ENCODE data around the gene L1CAM.

Gene L1CAM

DNA sequence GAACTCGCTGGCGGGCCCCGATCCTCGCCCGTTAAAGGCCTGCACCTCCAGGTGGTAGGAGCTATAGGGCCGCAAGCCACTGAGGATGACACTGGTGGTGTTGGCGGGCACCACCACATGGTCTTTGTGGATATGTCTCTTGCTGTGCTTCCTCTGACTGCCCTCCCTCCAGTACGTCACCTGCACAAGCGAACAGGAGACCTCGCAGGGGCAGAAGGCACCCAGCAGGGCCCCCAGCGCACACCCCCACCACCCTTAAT lies 20.7 kb downstream of the L1CAM start:
- no peak for DNase-seq (ENCODE audit: low read depth in 2 of 2)

DNA sequence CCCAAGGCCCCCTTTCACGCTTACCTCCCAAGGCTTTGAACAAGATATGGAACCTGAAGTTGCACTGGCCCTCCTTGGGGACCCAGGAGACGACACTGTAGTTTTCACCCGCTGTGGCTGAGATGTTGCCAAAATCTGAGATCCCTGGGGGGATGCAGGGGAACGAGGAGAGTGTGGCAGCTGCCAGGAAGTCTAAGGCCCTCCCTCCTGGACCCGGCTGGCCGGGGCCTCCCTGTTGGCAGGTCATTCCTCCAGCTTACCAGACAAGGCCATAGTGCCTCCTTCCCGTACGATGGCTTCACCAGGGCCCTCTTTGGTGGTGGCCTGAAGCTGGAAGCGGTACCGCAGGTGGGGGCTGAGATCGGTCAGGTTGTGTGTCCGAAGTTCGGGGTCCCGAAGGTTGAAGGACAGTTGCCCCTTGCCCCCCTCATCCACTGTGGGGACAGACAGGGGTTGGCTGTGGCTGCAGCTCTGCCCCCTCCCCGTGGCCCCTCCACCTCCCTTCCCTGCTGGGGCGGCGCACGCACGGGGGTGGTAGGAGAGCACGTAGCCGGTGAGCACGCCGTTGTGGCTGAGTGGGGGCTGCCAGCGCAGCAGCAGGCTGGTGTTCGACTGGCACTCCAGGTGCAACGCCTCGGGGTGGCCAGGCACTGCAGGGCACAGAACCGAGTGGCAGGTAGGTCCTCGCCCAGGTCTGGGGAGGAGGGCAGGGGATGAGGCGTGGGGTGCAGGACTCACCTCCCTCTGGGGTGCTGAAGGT lies 21.2 kb downstream of the L1CAM start:
- no peak for DNase-seq (ENCODE audit: low read depth in 2 of 2)

DNA sequence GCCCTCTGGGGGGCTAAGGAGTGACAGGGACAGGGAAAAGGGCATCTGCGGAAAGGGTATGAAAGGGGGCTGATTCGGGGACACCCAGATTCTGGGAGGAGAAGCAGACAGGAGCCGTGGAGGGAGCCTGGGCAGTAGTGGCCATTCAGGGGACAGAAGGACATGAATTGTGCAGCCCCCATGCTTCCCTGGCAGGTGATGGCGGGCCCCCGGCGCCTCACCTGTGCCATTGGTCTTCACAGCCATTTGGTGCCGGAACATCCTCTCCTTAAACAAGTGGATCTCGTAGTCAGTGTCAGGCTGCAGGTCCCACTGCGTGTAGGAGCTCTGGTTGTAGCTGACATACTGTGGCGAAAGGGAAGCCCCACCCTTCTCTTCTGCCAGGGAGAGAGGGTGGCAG lies 21.9 kb downstream of the L1CAM start:
- DNase-seq (ENCODE audit: low read depth in 2 of 2), result no peak

DNA sequence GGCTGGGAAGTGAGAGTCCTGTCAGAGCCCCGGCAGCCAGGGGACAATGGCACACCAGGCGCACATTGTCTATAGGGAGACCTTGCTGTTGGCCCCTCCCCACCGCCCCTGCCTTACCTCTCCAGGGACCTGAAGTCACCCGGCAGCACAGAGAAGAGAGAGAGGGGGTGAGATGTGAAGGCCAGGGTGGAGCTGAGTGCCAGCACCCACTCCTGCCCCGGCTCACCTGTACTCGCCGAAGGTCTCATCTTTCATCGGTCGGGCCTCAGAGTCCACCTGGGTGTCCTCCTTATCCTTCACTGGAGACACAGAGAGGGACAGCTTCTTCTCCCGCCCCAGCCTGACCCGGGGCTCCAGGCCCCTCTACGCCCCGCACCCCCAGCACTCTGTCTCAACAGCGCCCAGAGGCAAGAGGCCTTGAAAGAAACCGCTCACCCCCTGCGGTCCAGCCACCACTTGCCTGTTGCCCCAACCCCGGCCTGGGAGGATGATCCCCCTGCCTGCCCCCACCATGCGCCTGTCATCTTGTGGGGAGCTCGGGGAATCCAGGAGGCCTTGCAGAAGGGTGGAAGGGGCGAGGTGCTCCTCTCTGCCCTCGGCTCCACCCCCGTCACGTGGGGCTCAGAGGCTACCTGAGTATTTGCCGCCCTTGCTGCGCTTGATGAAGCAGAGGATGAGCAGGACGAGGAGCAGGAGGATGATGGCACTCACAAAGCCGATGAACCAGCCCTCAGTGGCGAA lies 22.6 kb downstream of the L1CAM start:
- no peak for DNase-seq (ENCODE audit: low read depth in 2 of 2)

DNA sequence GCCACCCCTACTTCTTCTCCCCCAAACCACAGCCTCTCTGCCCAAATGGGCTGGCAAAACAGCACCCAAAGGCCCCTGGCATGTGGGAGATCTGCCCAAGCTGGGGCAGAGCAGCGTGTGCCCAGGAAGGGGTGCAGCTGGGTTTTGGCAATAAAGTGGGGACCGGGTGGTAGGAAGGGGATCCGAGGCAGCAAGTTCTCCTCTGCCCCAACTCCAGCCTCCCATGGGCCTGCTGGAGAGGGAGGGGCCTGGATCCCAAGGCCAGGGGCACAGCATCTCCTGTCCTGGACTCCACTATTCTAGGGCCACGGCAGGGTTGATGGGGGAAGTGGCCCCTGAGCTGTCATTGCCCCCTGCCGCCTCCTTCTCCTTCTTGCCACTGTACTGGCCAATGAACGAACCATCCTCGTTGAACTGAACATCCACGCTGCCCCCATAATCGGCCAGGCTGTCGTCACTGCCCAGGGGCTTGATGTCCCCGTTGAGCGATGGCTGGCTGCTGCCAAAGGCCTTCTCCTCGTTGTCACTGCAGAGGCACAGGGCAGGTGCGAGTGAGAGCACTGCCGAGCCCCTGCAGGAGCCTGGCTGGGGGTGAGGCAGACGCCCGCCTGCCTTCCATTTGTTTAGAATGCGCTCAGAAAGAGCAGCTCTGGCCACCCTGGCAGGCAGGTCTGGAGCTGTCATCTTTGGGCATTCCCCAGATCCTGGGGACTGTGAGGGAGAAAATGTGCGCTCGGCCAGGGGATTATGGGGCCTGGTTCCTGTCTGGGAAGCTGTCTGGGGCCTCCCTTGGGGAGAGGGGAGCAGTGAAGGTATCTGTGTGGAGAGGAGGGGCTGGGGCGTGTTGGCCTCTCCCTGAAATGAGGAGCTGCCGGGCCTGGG lies 23.4 kb downstream of the L1CAM start:
- DNase-seq (ENCODE audit: low read depth in 2 of 2), result no peak

DNA sequence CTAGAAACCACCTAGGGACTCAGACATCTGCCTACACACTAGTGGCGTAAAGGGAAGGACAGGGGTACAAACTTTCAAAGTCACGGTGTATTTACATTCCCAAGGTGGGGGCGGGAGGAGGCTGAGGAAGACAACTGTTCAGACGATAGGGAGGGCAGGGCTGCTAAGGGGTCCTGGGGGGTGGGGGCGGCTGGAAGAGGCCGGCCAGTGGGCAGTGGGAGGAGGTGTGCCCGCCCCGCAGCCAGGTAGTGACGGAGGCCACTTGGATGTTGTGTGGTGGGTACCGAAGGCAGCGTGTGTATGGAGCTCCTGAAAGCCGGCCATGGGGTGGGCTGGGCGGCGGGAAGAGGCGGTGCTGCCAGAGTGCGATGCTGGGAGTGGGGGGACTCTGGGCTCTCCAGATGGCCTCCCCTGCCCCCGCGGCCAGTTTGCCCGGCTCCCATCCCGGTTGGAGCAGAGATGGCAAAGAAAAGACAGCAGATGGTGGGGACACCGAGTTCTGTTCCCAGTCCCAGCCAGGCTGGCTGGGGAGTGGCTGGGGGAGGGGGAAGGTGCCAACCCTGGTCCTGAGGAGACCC lies 24.2 kb downstream of the L1CAM start:
- no peak for DNase-seq (ENCODE audit: low read depth in 2 of 2)

DNA sequence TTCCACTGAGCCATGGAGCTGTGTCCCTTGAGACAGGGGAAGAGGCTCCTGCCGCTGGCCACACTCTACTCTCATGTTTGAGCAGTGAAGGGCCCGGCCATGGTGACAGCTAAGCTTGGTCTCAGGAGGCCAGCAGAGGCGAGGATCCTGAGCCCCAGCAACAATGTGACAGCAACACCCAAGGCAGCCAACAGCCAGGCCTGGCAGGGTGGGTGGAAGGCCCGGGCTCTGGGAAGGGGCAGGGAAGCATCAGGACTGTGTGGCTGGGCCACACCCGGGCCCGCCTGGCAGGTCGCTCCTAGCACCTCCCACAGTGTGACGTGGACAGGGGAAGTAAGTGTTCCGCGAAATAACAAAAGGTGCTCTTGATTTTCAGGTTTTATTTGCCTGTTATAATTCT lies 24.8 kb downstream of the L1CAM start:
- no peak for DNase-seq (ENCODE audit: low read depth in 2 of 2)

DNA sequence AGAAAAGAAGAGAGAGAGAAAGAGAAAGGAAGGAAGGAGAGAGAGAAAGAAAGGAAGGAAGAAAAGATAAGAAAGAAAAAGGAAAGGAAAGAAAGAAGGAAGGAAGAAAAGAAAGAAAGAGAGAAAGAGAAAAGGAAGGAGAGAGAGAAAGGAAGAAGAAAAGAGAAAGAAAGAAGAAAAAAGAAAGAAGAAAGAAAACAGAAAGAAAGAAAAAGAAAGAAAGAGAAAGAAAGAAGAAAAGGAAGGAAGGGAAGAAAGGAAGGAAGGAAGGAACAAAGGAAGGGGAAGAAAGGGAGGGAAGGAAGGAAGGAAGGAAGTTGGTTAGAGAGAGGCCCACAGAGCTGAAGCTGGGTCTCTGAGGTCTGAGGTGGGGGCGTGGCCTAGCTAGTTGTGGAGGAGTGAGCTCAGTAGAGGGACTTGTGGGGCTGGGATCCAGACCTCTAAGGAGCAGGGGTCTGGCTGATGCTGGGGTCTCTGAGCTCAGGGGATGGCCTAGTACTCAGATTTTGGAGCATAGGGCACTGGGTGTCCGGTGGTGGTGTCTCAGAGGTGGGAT lies 28.5 kb downstream of the L1CAM start:
- no peak for DNase-seq (ENCODE audit: low read depth in 2 of 2)

DNA sequence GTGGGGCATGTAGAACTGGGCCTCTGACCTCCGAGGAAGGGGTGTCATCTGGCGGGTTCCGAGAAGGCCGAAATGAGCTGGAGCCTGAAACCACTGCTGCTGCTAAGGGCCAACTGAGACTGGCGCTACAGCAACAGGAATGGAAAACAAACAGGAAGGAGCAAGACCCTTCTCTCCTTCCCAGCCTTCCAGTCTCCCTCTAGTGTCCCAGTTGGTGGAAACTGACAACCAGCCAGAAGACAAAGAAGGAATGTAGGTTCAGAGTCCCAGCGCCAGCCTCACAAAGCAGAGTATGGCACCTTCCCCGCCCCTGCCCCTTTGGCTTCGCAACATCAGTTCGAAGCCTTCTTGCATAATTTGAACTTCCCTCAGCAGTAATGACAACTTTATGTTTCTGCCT lies 31.3 kb downstream of the L1CAM start:
- no peak for DNase-seq (ENCODE audit: low read depth in 2 of 2)

DNA sequence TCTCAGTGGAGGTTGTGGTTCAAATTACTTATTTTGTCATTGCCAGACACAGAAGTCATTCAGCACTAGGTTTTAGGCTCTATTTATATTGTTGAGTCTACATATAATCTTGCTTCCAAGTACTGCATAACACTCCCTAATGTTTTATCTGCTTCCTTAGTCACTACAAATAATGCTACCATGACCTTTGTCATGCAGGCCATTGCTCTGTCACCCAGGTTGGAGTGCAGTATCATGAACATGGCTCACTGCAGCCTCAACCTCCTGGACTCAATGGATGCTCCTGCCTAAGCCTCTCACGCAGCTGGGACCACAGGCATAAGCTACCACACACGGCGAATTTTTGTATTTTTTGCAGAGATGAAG lies 32.1 kb downstream of the L1CAM start:
- DNase-seq (ENCODE audit: low read depth in 2 of 2), result no peak

DNA sequence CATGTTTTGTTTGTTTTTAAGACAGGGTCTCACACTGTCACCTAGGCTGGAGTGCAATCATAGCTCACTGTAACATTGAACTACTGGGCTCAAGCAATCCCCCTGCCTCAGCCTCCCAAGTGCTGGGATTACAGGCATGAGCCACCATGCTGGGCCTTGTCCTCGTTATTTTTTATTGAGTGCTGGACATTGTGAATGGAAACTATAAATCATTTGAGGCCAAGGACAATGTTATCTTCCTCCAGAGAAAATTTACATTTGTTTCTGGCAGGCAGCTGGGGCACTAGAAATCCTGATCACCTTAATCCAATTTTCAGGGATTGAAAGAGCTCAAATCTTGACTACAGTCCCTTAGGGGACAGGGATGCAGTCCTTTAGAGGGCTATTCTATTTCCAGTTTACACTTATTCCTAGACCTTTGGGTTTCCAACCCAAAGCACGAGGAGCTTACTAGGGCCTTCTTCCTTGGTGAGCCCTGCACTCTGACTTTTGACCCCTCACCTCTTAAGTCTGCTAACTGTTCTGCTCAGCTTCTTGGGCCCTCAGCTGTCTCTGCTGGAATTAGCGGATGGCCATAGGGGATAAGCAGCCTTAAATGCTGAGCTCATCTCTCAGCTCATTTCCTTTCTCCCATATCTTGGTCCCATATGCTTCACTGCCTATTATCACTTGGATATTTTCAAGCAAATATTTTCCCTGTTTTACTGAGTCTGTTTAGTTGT lies 32.6 kb downstream of the L1CAM start:
- no peak for DNase-seq (ENCODE audit: low read depth in 2 of 2)

DNA sequence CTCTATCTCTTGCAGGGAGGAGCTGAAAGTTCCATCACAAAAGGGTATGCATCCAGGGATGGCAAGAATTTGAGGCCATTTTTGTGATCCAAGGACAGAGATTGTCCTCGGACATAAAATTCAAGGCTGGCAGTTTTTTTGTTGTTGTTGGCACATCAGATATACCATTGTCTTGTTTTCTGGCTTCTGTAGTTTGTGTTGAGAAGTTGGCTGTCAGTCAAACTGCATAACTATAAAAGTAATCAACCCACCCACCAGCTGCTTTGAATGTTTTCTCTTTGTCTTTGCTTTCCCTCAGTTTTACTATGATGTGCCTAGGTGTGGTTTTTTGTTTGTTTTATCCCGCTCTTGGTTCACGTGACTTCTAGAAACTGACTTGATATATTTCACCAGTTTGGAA lies 34.0 kb downstream of the L1CAM start:
- DNase-seq (ENCODE audit: low read depth in 2 of 2), result no peak

DNA sequence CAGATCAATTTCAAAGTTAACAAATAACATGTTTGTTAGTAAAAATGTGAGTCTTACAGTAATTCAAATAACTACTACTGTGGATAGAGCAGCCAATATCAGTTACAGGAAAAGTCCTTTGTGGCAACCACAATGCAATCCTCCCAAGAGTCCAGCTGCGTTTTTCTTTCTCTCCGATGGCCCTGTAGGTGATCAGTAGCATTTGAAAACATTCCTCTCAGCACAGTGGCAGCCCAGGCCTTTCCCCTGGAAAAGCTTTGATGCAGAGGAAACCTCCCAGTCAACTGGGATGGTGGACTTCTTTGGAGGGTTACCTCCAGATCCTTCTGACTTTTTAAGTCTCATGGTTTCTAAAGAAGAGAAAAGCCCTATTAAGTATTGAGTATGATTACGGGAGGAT lies 37.6 kb downstream of the L1CAM start:
- no peak for DNase-seq (ENCODE audit: low read depth in 2 of 2)

DNA sequence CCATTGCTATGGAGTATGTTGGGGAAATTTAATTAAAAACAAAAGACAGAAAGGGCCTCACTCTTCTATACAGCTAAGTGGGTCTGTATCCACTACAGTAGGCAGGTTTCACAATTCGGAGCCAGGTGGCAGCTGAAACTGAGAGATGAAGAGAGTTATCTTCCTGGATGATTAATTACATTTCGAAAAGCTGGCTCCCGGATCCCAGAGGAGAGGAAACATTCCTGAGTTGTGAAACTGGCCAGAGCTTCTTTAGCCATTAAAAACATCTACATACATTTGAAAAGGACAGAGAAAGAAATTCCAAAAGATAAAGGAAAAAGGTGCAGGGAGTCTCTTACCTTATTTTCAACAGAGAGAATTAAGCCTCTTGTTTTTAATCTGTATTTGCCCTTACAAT lies 40.1 kb downstream of the L1CAM start:
- DNase-seq (ENCODE audit: low read depth in 2 of 2), result no peak

DNA sequence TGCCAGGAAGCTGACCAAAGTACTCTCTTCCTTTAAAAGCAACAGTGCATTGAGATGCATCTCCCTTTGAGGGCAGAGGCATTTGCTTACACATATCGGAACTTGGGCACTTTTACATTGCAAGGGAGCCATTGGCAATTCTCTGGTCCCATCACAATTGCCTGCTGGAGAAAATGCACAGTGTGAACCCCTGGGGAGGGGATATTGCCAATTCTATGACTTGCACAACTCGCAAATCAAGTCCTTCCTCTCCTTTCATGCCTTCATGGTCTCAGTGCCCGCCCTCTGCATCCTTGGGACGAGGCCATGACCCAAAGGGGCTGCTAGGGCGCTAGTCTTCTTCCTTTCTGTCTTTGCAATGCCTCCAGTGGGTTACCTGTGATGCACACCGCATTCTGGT lies 40.8 kb downstream of the L1CAM start:
- no peak for DNase-seq (ENCODE audit: low read depth in 2 of 2)

DNA sequence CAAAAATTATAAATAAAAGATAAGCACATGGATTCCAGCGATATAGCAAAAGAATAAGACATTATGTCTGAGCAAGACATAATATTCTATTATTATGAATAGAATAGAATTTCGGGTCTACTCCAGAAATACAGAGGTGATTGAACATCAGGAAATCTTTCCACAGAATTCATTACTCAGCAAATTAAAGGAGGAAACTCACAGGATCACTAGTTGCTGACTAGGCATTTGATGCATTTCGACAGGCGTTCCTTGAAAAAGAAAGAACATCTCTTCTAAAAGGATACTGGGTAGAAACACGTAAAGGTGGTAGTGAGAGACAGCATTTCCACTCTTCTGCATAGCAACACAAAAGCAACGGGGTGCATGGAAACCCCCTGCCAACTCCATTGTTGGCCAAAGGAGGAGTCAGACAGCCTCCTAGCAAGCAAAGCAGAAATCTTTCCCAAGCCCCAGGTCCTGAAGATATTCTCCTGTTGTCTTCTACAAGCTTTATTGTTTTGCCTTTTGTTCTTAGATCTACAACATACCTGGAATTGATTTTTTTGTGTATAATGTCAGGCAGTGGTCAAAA lies 41.4 kb downstream of the L1CAM start:
- no peak for DNase-seq (ENCODE audit: low read depth in 2 of 2)

DNA sequence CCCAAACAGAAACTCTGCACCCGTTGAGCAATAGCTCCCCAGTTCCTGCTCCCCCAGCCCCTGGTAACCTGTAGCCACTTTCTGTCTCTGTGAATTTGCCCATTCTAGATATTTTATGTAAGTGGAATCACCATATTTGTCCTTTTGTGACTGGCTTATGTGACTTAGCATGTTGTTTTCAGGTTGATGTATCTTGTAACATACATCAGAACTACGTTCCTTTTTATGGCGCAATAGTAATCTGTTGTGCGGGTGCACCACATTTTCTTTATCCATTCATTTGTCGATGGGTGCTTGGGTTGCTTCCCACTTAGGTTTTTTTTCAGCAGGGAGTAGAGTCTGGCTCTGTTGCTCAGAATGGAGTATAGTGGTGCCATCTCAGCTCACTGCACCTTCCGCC lies 49.1 kb downstream of the L1CAM start:
- DNase-seq (ENCODE audit: low read depth in 2 of 2), result no peak

DNA sequence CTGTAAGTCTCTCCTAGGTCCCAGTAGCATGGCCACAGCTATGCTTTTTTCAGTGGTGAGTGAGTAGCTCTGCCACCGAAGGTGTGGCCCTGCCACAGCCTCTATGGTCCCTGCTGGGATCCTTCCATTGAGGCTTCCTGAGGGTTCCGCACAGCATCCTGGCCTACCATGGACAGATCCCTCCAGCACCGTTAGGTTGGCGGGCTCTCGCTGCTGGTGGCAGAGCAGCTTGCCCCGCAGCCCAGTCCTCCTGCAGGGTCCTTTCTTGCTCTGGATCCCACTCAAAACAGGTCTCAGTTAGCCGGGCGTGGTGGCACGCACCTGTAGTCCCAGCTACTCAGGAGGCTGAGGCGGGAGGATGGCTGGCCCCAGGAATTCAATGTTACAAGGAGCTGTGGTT lies 53.2 kb downstream of the L1CAM start:
- DNase-seq (ENCODE audit: low read depth in 2 of 2), result no peak

DNA sequence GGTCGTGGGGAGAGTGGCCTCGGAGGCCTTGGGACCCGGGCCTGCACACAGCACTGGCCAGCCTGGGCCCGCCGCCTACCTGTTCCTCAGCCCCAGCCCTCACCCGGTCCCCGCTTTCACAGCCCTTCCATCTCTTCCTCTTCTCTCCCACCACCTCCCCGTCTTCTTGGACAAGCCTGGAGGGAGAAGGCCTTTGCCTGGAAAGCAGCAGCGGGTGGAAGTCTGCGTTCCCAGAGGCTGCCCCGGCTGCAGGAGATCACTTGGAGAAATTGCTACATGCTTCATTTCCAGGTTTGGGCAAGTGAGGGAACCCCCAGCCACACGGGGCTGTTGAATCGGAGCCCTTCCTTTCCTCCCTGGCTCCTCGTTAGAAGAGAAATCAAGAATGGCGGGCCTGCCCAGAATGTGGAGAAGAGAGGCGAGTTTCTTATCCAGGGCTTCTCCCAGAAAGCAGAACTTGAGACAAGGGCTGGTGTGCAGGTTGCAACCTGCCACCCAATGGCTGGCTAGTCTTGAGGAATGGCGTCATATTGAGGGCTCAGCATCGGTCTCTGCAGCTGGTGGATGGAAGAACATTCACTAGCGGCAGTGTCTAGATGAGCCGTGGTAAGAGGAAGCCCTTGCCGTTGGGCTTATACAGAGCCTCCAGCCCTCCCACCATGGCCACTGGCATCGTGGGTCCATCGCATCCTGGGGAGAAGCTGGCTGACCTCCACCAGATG lies 54.4 kb downstream of the L1CAM start:
- DNase-seq (ENCODE audit: low read depth in 2 of 2), result no peak

DNA sequence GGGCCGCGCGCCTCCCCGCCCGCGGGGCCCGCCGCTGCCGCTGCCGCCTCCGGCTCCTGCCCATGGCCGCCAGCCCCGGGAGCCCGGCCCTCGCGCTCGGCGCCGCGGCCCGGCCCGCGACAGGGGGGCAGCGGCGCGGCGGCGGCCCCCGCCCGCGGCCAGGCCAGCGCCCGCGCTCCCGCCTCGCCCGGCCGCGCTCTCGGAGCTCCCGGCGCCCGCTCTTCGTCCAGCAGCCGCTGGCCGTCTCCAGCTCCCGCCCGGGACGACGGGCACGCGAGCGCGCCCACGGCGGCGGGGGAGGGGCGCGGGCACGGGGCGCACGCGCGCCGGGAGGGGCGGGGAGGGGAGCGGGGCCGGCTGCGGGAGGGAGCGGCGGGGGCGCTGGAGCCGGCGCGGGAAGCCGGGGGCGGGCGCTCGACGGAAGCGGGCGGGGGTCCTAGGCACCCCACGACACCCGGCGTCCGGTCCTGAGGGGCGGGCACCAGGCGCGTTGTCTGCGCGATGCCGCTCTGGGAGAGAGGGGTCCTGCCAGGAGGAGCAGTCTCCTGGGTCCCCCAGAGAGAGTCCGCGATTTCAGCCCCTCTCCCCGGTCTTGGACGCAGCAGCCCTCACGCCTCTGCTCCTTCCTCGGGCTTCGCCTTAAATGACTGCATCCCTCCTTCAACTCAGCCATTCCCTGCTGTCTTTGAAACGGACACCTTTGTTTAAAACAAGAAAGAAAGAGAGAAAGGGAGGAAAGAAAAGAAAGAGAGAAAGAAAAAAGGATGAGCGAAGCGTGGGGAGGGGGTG lies 55.1 kb downstream of the L1CAM start:
- DNase-seq (ENCODE audit: low read depth in 2 of 2), result no peak

All from activated CD8-positive, alpha-beta memory T cell treated with anti-CD3 and anti-CD28 coated beads for 4 hours (primary cell).